ENCODE measurements around the gene SCUBE2.

Gene SCUBE2

DNA sequence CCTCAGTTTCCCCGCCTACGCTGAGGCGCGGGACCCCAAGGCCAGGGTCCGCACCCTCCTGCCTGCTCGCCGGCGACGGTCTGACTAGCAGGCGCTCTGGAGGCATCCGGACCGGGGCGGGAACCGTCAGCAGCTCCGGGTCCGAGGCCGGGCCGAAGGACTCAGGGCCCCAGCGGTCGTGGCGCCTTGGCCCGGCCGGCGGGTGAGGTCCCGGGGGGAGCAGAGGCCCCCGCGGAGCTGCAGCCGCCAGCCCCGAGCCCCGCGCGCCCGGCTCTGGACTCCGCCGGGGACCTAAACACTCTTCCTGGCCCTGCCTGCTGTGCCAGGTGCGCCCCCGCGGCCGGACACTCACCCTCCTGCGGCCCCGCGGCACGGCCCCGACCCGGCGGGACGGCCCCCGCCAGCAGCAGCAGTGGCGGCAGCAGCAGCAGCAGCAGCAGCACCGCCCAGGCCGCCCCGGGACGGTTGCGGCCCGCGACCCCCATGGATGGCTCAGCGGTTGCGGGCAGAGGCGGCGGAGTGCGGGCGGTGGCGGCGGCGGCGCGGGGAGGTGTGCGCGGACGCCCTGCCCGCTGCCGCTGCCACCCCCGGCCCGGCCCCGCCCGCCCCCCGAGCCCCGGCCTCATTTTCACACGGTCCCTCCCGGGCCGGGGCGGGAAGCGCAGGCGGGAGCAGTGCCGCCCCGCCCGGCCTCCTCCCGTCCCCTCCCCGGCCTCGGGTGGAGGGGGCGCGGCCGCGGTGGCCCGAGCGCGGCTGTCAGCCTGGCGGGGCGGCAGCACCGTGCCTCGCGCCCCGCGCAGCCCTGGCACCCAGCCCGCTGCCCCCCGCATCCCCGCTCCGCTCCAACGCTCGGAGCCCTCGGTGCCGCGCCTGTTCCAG is at the start of gene SCUBE2:
TSS of gene SCUBE2 (minus strand) at position 556 of the 879 bp plus-strand sequence. CDS start at position 485, 71 bp downstream.
- DNase-seq (ENCODE audit: low spot score): peak; percentile 81

DNA sequence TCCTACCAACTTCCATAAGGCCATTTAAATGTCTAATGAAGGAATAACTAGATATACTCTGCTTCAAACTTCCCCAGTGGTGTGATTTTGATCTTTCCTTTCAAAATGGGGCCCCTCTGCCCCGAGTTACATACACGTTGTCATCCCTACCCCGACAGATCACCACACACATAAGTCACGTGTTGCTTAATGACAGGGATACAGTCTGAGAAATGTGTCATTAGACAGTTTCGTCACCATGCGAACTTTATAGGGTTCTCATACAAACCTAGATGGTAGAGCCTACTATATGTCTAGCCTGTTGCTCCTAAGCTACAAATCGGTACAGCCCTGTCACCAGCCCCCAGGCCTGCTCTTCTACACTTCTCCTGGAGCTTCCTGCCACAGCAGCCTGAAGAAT is 49.8 kb upstream of the SCUBE2 start:
- DNase-seq (ENCODE audit: low spot score): no peak

DNA sequence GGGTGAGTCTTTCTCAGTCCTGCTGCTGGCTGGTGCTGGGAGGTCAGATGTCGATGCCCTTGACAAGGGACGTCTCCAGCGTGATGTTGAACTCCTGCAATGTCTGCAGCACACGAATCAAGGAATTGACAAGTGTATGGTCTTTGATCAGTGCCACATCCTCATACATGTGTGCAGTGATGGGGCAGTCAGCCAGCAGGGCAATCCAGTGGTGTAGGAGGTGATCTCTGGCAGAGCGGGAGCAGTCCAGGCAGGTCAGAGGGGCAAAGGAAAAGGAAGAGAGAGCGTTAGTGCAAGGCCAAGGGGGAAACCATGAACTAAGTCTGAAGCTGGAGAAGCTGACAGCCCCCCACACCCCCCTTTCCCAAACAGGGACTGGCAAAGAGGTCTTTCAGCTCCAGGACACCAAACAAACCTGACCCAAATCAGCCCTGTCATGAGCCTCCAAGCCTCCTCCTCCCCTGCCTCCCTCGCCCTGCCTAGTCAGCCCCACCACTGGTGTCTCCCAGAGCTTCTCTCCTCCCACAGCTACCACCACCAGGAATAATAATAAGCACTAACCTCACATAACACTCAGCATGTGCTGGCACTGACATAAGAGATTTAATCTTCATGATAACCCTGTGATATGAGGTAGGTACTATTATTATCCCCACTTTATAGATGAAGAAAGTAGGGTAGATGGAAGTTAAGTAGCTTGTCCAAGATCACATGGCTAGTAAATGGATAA is 48.4 kb upstream of the SCUBE2 start:
- no peak for DNase-seq (ENCODE audit: low spot score)

DNA sequence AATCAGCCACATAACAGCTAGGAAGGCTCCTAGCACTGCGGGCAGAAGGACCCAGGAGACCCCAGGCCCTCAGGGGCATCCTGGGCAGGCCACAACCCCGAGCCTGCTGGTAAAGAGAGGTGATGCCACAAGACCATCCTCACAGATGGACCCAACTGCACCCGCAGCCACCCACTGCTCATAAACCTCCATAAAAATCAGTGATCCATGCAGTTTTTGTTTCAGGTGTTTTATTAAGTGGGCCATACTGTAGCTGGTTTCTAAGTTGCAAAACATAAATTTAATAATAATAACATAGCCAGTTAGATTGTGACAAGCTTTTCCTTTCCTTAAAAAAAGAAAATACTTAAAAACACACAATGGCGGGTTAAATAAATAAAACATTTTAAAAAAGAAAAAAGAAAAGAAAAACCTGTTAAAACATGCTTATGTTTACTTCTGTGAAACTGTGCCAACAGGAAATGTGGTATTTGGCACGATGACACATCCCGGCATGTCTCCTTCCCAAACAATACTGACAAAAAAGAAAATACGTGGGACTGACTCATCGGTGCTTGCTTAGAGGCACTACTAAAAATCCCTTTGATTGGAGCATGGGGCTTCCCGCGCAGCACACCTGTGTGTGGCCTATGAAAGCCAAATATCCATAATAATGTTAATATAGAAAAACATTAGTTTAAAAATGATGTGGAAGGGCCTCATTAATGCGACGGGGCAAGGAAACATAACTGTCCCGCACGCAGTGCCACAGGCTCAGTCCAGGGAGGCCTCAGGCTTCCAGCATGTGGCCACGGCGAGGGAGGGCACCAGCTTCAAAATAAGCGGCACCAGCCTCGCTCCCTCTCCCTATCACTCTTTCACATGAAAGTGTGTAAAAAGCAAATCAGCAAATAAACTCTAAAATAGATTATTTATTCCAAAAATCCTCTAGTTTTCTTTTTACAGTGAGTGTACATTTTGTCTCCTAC is 47.5 kb upstream of the SCUBE2 start:
- DNase-seq (ENCODE audit: low spot score): peak; percentile 80

DNA sequence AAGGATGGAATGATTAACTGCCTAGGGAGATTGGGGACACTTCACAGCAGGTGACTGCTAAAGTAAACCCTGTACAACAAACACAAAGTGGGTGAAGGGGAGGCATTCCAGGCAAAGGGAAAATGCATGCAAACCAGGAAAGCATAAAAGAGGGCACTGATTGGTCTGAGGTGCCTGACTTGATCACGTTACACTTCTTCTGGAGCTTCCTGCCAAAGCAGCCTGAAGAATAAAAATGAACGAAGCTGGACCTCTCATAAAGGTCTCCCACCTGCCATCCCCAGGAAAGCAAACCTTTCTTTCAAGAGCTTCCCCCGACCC is 46.7 kb upstream of the SCUBE2 start:
- no peak for DNase-seq (ENCODE audit: low spot score)

DNA sequence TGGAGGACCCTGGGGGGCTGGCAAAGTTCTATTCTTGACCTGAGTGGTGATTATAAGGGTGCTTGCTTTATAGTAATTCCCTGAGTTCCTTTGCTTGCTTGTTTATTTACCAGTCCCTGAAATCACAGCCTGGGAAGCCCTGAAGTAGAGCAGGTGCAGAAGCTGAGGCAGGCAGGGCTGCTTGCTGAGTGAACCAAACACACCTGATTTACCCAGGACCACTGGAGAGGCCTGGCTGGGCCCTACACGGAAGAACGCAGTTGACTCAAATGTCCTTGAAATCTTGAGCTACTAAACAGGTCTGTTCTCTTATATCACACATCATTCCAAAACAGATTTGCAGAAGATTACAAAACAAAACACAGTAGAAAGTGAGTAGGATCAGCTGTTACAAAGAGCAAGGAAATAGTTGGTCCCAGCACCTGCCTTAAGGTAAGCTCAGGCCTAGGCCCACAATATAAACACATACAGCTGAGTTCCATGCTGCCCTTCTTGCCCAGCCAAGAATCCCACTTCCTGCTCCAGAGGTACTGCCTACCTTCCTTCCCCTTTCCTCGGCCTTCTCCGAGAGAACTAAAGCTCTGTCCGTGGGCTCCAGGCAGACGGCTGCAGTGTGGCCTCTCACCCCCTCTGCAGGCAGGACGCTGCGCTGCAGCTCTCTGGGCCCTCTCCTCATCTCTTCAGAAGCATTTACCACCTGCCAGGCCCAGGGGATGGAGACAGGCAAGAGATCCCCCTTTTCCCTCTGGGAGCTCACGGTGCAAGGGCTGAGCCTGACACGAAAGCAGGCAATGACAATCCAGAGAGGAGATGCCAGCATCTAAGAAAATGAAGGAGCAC is 46.1 kb upstream of the SCUBE2 start:
- DNase-seq (ENCODE audit: low spot score): peak; percentile 84

DNA sequence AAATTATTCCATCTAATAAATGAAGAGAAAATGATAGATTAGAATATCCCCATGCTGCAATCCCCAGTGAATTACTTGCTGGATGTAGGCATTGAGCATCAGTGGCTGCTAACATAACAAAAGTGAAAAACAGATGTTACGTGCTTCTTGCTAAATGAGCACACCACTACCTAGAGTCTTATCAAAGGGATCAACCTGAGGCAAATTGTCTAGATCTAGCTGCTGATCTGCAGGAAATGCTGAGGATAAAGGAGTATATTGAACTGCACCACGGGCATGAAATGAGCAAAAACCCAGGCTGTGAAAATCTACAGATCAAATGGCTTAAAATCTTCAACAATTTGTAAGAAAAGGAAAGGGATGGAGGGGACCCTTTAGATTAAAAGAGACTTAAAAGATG is 45.3 kb upstream of the SCUBE2 start:
- no peak for DNase-seq (ENCODE audit: low spot score)

DNA sequence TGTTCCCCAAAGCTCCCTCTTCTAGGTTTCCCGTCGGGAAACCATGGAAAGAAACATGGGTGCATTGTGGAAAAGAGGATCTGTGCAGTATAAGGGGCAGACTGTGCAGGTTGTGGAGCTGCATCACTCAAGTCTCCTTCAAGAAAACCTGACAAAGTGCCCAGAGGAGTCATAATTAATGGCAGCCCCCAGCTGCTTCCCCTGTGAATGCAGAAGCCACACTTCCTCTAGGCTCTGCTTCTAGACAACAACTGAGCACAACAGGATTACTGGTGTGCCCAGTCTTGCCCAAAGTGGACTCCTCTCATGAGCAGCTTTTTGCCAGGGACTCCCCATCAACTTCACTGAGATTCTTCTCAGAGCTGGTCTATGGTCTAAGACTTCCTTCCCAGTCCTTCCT is 42.6 kb upstream of the SCUBE2 start:
- DNase-seq (ENCODE audit: low spot score): no peak

DNA sequence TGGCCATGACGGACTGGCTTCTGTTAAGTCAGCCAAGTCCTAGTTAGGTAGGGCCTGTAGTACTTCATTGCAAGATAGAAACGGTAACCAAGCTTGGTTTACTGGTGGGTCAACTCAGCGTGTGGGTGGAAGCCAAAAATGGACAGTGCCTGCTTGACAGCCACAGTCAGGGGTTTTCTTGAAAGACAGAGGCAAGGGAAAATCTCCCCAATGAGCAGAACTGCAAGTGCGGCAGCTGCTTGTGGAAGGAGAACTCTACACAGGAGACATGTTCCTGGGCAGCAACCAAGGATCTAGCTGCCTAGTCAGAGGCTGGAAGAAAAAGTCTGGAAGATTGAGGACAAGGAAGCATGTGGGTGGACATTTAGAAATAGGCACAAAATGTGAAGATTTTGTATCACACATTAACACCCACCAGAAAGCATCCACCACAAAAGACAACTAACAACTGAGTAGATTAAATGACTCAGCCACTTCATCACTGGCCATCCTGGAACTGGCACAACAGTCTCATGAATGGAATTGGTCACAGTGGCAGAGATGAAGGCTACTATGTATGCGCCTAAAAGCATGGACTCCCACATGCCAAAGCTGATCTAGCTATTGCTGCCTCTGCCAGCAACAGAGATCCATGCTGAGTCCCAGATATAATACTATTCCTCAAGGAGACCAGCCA is 40.9 kb upstream of the SCUBE2 start:
- DNase-seq (ENCODE audit: low spot score): no peak

DNA sequence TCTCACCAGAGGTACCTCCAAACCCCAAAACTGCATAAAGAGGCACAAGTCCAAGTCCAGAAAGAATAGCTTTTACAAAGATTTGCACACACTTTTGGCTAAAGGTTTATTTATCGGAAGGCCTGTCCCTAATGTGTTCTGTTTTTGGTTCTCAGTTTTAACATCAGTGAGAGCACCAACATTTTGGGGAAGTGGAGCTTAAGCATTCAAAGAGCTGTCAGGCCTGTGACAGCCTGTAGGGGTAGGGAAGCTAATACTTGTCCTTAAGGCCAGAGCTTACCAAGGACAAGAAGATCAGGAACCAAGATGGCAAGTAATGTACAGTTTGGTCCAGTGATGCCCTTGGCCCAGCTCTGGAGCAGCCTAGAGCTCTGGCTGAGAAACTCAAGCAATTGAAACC is 38.9 kb upstream of the SCUBE2 start:
- no peak for DNase-seq (ENCODE audit: low spot score)

DNA sequence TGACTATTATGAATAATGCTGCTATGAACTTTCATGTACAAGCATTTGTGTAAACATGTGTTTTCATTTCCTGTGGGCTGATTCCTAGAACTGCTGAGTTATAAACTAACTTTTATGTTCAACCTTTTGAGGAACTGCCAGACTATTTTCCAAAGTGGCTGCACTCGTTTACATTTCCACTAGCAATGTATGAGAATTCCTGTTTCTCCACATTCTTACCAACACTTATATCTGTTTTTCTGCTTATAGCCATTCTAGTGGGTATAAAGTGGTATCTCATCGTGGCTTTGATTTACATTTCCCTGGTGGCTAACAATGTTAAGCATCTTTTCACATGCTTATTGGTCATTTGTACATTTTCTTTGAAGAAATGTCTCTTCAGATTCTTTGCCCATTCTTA is 35.2 kb upstream of the SCUBE2 start:
- no peak for DNase-seq (ENCODE audit: low spot score)

DNA sequence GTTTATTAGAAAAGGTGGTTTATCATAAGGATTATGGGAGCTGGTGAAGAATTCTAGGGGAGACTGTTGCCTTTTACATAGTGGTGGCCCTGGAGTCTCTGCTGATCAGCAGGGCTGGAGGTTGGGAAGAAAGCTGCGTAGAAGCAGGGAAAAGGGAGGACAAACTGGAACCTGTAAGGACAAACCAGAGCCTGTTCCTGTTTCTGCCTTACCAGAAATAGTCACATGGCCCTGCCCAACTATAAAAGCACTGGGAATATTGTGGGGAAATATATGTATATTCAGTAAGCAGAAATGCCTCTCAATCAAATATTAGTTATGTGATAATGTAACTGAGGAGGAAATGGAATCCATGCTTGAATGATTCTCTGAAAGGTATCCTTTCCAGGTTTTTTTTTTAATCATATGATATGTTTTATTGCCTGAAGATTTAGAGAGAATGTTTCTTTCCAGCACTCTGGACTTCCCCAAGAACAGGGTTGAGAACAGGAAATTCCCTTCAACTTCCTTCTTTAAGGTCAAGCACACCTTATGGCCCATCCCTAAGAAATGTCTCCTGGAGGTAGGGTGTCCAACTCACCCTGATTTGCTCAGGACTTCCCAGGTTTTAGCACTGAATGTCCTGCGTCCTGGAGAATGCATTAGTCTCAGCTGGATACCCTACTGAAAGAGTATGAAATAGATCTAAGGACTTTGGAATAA is 33.9 kb upstream of the SCUBE2 start:
- DNase-seq (ENCODE audit: low spot score): no peak

DNA sequence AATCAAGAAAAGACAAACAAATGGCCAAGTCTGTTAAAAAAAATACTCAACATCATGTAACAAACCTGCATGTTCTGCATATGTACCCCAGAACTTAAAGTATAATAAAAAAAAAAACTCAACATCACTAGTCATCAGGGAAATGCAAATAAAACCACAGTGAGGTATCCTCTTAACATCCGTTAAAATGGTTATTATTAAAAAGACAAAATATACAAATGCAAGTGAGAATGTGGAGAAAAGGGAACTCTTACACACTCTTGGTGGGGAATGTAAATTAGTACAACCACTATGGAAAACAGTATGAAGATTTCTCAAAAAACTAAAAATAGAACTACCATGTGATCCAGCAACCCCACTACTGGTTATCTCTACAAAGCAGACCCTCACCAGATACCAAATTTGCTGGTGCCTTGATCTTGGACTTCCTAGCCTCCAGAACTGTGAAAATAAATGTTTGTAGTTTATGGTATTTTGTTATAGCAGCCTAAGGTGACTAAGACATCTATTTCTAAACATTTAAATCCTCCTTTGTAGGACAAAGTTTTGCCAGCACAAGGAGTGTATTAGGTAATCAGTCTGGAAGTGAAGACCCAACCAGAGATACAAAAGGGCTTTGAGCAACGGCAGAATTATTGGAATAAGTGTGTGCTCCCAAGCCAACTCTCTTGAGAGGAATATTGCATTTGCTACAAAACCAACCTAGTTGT is 32.4 kb upstream of the SCUBE2 start:
- DNase-seq (ENCODE audit: low spot score): no peak

DNA sequence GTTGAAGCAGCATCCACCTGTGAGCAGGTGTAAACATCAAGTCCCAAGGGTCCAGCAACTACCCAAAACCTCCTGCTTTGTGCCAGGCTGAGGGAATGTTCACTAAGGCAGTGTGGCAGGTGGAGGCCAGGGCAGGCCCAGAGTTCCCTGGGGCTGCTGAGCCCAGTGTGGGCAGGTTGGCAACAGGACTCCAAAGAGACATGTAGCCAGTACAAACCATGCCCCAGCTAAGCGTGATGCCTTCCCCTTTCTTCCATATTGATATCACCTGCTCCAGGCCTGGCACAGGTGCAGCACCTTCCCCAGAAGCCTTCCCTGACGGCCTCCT is 30.0 kb upstream of the SCUBE2 start:
- no peak for DNase-seq (ENCODE audit: low spot score)

DNA sequence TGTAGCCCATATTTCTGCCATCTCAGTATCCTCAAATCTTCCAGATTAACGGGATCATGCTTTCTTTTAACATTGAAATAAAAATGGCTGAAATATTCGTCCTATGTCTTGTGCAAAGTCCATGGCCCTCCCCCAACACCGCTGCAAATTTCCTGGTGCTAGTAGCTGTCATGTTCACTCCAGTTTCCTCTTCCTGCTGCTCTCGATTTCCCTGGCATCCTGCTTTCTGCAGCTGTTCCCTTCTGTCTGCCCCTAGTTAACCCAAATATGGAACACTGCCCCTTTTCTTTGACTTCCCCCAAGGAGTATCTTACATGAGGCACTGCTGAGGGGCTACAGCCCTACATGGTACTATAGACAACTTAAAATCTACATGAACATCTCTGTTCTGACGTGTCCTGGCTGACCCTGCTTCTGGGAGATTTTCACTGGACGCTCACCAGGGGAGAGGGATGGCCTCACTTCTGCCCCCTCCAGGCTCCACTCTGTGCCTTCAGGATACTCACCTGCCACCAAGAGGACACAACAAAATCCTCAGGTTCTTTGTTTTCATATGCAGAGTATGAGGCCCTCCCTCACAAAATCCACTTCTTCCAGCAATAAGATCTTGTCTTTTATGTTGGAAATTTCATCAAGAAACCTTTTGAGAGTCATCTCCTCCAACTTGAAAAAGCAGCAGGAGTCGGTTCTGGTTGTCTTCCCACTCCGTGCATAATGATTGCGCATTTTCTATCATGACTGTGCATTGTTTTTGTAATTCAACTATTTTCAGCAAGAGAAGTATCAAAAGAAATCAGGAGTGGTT is 29.5 kb upstream of the SCUBE2 start:
- DNase-seq (ENCODE audit: low spot score): no peak

DNA sequence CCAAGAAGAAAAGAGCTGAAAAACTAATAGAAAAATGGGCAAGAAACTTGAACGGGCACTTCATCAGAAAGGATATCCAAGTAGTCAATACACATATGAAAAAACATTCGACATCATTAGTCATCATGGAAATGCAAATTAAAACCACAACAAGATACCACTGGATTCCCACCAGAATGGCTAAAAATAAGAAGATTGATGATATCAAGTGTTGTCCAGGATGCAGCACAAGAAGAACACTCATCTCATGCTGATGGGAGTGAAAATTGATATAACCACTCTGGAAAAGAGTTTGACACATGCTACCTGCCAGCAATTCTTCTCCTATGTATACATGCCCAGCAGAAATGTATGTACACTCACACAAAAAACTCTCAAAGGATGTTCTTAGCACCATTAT is 26.9 kb upstream of the SCUBE2 start:
- no peak for DNase-seq (ENCODE audit: low spot score)

DNA sequence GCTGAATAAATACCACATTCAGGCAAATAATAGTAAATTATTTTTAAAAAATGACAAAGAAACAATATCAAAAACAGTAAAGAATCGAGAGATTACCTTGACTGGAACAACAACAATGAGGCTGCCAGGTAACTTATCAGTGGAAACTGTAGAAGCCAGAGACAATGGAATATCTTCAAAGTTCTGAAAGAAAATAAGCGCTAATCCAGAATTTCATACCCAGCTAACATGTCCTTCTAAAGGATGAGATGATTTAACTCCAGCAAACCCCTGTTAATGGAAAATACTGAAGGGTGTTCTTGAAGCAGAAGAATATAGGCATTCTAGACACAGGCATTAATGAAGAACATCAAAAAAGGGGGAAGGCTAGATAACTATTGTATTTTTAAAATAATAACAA is 20.7 kb upstream of the SCUBE2 start:
- DNase-seq (ENCODE audit: low spot score): no peak

DNA sequence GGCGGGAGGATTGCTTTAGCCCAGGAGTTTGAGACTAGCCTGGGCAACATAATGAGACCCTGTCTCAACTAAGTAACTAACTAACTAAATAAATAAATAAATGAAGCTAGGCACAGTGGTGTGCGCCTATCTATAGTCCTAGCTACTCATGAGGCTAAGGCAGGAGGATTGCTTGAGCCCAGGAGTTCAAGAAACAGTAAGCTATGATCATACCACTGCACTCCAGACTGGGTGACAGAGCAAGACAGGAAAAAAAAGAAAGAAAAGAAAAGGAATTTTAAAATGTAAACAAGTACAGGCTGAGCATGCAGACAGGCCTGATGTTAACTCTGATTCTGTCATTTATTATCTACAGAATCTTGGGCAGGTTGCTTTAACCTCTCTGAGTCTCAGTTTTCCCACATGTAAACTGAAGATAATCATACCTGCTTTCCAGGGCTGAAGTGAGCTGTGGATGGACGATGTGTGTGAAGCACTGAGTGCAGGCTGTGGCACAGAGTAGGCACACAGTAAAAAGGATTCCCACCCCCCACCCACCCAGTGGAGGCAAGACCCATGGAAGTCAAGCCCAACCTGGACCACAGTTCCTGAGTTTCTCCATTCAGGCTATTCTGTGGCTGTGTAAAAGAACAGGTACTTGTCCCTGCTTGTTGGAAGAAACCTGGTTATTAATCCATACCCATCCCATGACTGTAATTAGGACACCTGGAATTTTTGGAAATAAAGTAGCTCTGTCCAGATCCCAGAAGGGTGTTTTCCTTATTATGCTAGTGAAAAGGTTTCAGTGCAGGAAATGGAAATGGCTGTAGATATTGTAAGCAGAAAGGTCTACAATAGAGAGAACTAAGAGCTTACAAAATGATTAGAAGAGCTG is 18.7 kb upstream of the SCUBE2 start:
- no peak for DNase-seq (ENCODE audit: low spot score)

Data from AG20443 (cell line).